Fibroblast of skin of abdomen (primary cell): ENCODE data around the gene MICOS13.

Source experiments
- DNase-seq: peaks from one replicate; pipeline ENCODE4 v3.0.0-alpha.2; 2013

Gene MICOS13

GRCh38 chr19:5667751-5668271 lies 12.5 kb downstream of the MICOS13 start:
- no peak for DNase-seq

- DNase-seq: no peak
Measured at GRCh38 chr19:5666921-5667610, 13.2 kb downstream of the MICOS13 start.

GRCh38 chr19:5665781-5666513 lies 14.4 kb downstream of the MICOS13 start:
- DNase-seq: no peak

- no peak for DNase-seq
Measured at GRCh38 chr19:5664515-5664914, 15.8 kb downstream of the MICOS13 start.

GRCh38 chr19:5663904-5664303 lies 16.4 kb downstream of the MICOS13 start:
- DNase-seq: no peak

- no peak for DNase-seq
Measured at GRCh38 chr19:5661483-5661882, 18.8 kb downstream of the MICOS13 start.

GRCh38 chr19:5655412-5655811 lies 24.9 kb downstream of the MICOS13 start:
- no peak for DNase-seq

GRCh38 chr19:5654931-5655330 lies 25.4 kb downstream of the MICOS13 start:
- no peak for DNase-seq

GRCh38 chr19:5652261-5652660 lies 28.1 kb downstream of the MICOS13 start:
- no peak for DNase-seq

- no peak for DNase-seq
Measured at GRCh38 chr19:5651361-5651760, 29.0 kb downstream of the MICOS13 start.

GRCh38 chr19:5648464-5648863 lies 31.9 kb downstream of the MICOS13 start:
- DNase-seq: no peak

GRCh38 chr19:5646703-5647102 lies 33.6 kb downstream of the MICOS13 start:
- no peak for DNase-seq

- DNase-seq: no peak
Measured at GRCh38 chr19:5645409-5645808, 34.9 kb downstream of the MICOS13 start.

GRCh38 chr19:5644037-5644436 lies 36.3 kb downstream of the MICOS13 start:
- DNase-seq: no peak

GRCh38 chr19:5643060-5643459 lies 37.3 kb downstream of the MICOS13 start:
- DNase-seq: no peak

GRCh38 chr19:5642204-5642603 lies 38.1 kb downstream of the MICOS13 start:
- no peak for DNase-seq

- no peak for DNase-seq
Measured at GRCh38 chr19:5641171-5641570, 39.1 kb downstream of the MICOS13 start.

- DNase-seq: no peak
Measured at GRCh38 chr19:5637971-5638370, 42.3 kb downstream of the MICOS13 start.

GRCh38 chr19:5635427-5635826 lies 44.9 kb downstream of the MICOS13 start:
- no peak for DNase-seq

GRCh38 chr19:5632657-5633056 lies 47.7 kb downstream of the MICOS13 start:
- DNase-seq: no peak

- DNase-seq: no peak
Measured at GRCh38 chr19:5632241-5632612, 48.1 kb downstream of the MICOS13 start.

GRCh38 chr19:5631567-5632240 lies 48.6 kb downstream of the MICOS13 start:
- no peak for DNase-seq

GRCh38 chr19:5628919-5629481 lies 51.3 kb downstream of the MICOS13 start:
- DNase-seq: no peak
